GM12874 (cell line): ENCODE data around the gene ASB18.

Experiments used
- TF ChIP-seq, protein P1 (sequence below): IDR thresholded peaks from 2 replicates; pipeline ENCODE4 v1.5.1; 2011; ENCODE audit warnings: low read depth, mild to moderate bottlenecking, control low read depth, low read length, moderate library complexity; ENCODE audit not compliant: insufficient read depth

Gene ASB18, protein sequence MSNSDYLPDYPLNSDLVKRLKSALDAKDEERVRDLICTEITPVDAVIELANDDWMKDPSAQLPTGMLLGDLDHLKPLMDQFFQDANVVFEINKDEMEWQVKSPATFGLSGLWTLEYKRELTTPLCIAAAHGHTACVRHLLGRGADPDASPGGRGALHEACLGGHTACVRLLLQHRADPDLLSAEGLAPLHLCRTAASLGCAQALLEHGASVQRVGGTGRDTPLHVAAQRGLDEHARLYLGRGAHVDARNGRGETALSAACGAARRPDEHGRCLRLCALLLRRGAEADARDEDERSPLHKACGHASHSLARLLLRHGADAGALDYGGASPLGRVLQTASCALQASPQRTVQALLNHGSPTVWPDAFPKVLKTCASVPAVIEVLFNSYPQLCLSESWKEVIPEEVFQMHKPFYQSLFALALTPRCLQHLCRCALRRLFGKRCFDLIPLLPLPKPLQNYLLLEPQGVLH

DNA sequence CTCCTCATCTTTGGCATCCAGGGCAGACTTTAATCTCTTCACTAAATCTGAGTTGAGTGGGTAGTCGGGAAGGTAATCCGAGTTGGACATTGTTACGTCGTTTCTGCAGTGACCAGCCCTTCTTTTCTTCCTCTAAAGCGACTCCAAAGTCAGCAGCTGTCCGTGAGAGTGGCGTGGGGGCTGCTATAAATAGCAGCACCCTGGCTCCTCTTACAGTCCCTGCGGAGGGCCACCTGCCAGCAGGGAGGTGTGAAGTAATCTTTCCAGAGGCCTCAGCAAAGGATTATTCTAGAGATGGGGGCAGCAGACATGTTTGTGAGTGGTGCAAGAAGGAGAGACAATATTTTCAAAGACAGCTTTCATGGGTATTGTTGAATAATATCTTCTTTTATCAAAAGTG is at the start of gene ASB18:
Gene ASB18, minus strand, starts transcription at position 151 of the 400 bp plus-strand sequence. Its CDS starts 61 bp downstream, at position 90.
- TF ChIP-seq, protein P1, sequence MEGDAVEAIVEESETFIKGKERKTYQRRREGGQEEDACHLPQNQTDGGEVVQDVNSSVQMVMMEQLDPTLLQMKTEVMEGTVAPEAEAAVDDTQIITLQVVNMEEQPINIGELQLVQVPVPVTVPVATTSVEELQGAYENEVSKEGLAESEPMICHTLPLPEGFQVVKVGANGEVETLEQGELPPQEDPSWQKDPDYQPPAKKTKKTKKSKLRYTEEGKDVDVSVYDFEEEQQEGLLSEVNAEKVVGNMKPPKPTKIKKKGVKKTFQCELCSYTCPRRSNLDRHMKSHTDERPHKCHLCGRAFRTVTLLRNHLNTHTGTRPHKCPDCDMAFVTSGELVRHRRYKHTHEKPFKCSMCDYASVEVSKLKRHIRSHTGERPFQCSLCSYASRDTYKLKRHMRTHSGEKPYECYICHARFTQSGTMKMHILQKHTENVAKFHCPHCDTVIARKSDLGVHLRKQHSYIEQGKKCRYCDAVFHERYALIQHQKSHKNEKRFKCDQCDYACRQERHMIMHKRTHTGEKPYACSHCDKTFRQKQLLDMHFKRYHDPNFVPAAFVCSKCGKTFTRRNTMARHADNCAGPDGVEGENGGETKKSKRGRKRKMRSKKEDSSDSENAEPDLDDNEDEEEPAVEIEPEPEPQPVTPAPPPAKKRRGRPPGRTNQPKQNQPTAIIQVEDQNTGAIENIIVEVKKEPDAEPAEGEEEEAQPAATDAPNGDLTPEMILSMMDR, result no peak

DNA sequence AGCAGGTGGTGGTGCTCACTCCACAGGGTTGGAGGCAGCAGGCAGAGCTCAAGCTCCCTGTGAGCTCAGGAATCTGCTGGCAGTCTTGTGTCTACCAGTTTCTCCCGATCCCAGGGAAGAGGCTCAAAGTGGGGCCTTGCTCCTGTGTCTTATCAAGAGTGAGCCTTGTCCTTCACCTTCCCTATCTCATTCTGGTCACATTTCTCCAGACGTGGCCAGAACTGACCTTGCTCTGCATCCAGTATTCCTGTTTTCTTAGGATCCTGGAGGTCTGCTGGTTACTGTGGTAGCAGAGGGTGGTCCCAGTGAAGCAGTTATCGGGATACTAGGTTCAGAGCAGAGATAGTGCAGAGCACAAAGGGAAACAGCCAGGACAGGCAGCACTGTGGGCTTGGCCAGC is 47.1 kb upstream of the ASB18 start:
- TF ChIP-seq, protein P1, result no peak

DNA sequence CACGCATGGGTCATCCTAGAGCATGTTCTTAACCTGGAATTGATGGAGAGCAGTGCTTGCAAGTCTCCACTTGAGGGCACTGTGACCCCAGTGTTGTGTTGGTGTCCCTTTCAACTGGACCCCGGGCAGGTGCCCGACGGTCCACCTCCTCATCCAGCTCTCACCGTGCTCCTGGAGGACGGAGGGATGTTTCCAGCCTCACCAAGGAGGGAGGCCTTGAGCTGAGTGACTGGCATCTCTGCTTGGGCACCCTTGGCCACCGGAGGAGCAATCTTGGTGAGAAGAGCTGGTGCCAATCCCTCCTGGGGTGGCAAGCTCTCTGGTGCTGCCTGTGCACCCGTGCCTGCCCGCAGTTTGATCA is 45.4 kb upstream of the ASB18 start:
- TF ChIP-seq, protein P1, result peak; percentile 64

DNA sequence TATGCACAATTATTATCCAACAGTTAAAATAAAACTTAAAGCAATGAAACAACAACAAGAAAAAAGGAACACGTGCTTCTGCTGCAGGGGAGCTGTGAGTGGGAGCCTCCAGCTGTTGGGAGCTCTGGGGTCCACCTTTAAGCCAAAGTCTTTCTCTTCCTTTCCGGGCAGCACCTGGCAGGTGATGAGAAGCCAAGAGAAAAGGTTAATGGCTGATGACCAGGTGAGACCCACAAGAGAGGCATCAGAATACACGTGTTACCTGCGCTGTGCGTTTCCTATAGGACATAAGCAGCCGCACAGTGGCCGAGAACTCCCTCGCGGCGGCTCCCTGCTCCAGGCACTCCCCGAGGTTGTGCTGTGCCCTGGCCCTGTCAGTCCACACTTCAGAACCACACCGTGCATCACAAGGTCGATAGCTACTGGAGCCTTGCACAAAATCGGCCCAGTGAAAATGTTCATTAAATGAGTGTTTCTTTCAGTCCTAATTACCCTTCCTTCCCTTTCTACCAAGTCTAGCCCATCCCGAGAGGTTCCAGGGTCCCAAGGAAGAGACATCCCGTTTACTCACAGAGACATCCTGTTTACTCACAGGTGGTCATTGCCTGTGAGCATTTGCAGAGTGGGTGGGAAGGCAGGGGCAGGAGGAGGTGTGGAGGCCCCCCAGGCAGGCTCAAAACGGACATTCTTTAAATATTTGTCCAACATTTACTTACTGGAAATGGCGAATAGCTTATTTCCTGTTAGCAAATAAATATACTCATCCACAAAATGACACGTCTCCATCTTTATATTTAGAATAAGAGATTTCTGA is 44.9 kb upstream of the ASB18 start:
- TF ChIP-seq, protein P1, result no peak

DNA sequence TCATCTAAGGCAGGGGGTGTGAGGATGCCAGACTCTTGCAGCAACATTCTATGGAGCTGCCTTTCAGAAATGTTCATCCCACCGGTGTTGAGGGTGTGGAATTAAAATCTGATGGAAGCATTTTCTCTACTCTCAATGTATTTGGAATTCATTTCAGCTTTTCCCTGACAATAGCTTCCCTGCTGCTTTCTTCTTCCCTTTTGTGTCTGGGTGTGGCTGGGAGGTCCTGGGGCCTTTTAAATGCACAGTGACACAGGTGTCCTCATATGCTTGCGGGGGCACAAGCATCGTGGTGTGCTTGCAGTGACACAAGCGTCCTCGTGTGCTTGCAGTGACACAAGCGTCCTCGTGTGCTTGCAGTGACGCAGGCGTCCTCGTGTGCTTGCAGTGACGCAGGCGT is 43.4 kb upstream of the ASB18 start:
- TF ChIP-seq, protein P1, result no peak

DNA sequence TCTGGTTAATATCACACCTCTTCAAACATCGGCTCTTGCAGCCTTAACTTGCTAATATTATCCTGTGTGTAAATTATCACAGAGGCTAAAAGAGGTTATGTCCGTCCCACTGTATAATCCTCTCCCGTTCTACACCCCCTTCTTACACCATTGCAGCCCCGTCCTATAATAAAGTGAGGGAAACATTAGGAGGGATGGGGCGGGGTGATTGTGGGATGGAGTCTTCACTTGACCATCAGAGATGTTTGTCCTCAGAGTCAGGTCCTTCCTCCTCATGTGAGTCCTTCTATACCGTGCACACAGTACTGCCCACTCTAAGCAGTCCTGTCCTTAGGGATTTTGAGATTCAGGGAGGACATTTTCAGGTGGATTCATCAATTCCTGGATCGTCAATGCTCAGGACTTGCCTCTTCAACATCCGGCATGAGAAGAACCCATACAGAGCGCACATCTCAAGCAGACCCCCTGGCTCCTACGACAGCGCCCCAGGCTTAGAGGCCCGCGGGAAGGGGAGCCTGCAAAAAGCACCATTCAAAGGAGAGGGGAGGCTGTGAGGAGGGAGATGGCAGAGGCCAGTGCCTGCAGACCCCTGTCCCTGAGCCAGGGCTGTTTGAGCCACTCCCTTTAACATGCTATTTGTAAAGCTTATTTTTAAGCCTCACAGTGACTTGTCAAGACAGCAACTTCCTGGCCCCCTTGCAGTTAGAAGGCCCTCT is 42.8 kb upstream of the ASB18 start:
- TF ChIP-seq, protein P1, result no peak
